ENCODE measurements around the gene CCDC60. TPM values are rescaled to one million over a fixed set of nuclear protein-coding genes. Genes with fewer than 3 reads are reported as not detected.

Gene CCDC60
- total and polyA plus RNA-seq, 2 of the 13 experiments (the other 11 are each of a cell fraction or from before 2014, with no cell fraction given) = not detected

GRCh38 chr12:119547001-119547400, 212.5 kb downstream of the CCDC60 start:
- CTCF ChIA-PET (ENCODE audit: low intra/inter-chr PET ratio, low total read pairs) = no interaction called here
- POLR2A ChIA-PET = no interaction called here
- Histone ChIP-seq H3K4me2 (ENCODE audit: low read depth, low read length) (no peak overlapping the region), H3K9me3 (ENCODE audit: low read length) (no peaks in the 10 kb centered on the region), H3K27me3 (ENCODE audit: control insufficient read depth in 1 of 2, insufficient read depth in 2 of 2, low read length in 2 of 2) (peaks cover 0 to 4% of the 10 kb centered on the region in 2 experiments; a peak in 1 of 5 replicates), H3K36me3 (replicated peaks in 1 of 2; ENCODE audit: control insufficient read depth in 1 of 2, insufficient read depth in 2 of 2, low read length in 2 of 2) (no peaks in the 10 kb centered on the region), H2AFZ (ENCODE audit: low read length) (no peak overlapping the region), H3K4me1 (ENCODE audit: insufficient read depth, low read length) (no peaks in the 10 kb centered on the region), H4K20me1 (ENCODE audit: insufficient read depth, low read length) (peaks cover 2% of the 10 kb centered on the region; the same call in 1 of the 2 replicates), H3K4me3 (replicated peaks in 1 of 3; ENCODE audit: insufficient read depth in 1 of 3, low read depth in 2 of 3, low read length in 3 of 3) (no peak overlapping the region), H3K27ac (ENCODE audit: extremely low read length, insufficient read depth, low read length) (no peak overlapping the region), H3K79me2 (ENCODE audit: insufficient read depth, low read length) (no peaks in the 10 kb centered on the region), H3K9ac (ENCODE audit: insufficient read depth, low read depth, low read length) (no peak overlapping the region)
- ATAC-seq (no peak), DNase-seq (ENCODE audit: low spot score) (no peak), FAIRE-seq (no peak)
- intact Hi-C loops (cut with micrococcal nuclease; ENCODE audit: unreplicated experiment) (no loop called here), in situ Hi-C loops (cut with HindIII; ENCODE audit: extremely low pct_ligation_motif_present, low pct_unique_long_range_greater_than_20kb) (no loop called here)
- no TSS peak for BruUV-seq (replicated peaks)
- whole genome bisulfite sequencing (ENCODE audit: low lambda C conversion rate) = 0% methylated on average over 1 of the region's 1 CpG
- TF ChIP-seq MTA1 (CRISPR knock-in tag; IDR thresholded peaks at IDR 0.05; ENCODE audit: borderline replicate concordance) (no peak), HMG20A (CRISPR knock-in tag; IDR thresholded peaks at IDR 0.05; ENCODE audit: borderline replicate concordance) (no peak)

DNA sequence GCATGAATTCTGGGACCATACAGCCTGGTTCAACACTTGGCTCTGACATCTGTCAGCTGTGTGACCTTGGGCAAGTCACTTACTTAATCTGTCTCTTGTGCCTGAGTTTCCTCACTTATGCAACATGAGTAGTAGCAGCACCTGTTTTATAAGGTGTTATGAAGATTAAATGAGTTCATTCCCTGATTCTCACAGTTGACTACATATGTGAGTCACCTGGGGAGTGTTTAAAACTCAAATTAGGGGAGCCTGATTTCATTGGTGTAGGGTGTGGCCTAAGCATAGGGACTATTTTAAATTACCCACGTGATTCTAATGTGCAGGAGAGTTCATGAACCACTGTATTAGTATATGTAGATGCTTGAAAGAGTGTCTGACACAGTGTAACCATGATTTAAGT, 222.3 kb downstream of the CCDC60 start:
- in situ Hi-C loops (cut with HindIII; ENCODE audit: extremely low pct_ligation_motif_present, low pct_unique_long_range_greater_than_20kb) = no loop called here
- H3K79me2 ChIP-seq (ENCODE audit: insufficient read depth, low read length) = no peaks in the 10 kb centered on the region
- ChIA-PET POLR2A (no interaction called here), CTCF (ENCODE audit: low intra/inter-chr PET ratio, low total read pairs) (no interaction called here)
- H3K9me3 ChIP-seq (ENCODE audit: low read length) = no peaks in the 10 kb centered on the region
- FAIRE-seq (no peak), DNase-seq (ENCODE audit: low spot score) (no peak), ATAC-seq (no peak)
- H3K4me3 ChIP-seq (replicated peaks in 1 of 3; ENCODE audit: insufficient read depth in 1 of 3, low read depth in 2 of 3, low read length in 3 of 3) = no peak overlapping the region
- no peaks in the 10 kb centered on the region for H3K4me1 ChIP-seq (ENCODE audit: insufficient read depth, low read length)
- H3K4me2 ChIP-seq (ENCODE audit: low read depth, low read length) = no peak overlapping the region
- intact Hi-C loops (cut with micrococcal nuclease; ENCODE audit: unreplicated experiment) = no loop called here
- H2AFZ ChIP-seq (ENCODE audit: low read length) = no peak overlapping the region
- H4K20me1 ChIP-seq (ENCODE audit: insufficient read depth, low read length) = no peaks in the 10 kb centered on the region
- peaks cover 0 to 1% of the 10 kb centered on the region in 2 experiments; a peak in 1 of 5 replicates for H3K27me3 ChIP-seq (ENCODE audit: control insufficient read depth in 1 of 2, insufficient read depth in 2 of 2, low read length in 2 of 2)
- H3K9ac ChIP-seq (ENCODE audit: insufficient read depth, low read depth, low read length) = no peak overlapping the region
- WGBS (ENCODE audit: low lambda C conversion rate) = 0% methylated on average over 1 of the region's 1 CpG
- TF ChIP-seq, protein P1, sequence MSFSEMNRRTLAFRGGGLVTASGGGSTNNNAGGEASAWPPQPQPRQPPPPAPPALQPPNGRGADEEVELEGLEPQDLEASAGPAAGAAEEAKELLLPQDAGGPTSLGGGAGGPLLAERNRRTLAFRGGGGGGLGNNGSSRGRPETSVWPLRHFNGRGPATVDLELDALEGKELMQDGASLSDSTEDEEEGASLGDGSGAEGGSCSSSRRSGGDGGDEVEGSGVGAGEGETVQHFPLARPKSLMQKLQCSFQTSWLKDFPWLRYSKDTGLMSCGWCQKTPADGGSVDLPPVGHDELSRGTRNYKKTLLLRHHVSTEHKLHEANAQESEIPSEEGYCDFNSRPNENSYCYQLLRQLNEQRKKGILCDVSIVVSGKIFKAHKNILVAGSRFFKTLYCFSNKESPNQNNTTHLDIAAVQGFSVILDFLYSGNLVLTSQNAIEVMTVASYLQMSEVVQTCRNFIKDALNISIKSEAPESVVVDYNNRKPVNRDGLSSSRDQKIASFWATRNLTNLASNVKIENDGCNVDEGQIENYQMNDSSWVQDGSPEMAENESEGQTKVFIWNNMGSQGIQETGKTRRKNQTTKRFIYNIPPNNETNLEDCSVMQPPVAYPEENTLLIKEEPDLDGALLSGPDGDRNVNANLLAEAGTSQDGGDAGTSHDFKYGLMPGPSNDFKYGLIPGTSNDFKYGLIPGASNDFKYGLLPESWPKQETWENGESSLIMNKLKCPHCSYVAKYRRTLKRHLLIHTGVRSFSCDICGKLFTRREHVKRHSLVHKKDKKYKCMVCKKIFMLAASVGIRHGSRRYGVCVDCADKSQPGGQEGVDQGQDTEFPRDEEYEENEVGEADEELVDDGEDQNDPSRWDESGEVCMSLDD (CRISPR knock-in tag; IDR thresholded peaks at IDR 0.05; ENCODE audit: borderline replicate concordance) = no peak
- TF ChIP-seq RFXAP (CRISPR knock-in tag; IDR thresholded peaks at IDR 0.05; ENCODE audit: borderline replicate concordance) (no peak), ZNF207 (IDR thresholded peaks at IDR 0.05; ENCODE audit: borderline replicate concordance) (no peak)
- H3K36me3 ChIP-seq (replicated peaks in 1 of 2; ENCODE audit: control insufficient read depth in 1 of 2, insufficient read depth in 2 of 2, low read length in 2 of 2) = no peaks in the 10 kb centered on the region
- BruUV-seq (replicated peaks) = no TSS peak
- no peak overlapping the region for H3K27ac ChIP-seq (ENCODE audit: extremely low read length, insufficient read depth, low read length)
